ENCODE results near the gene EMP2. TPM values are rescaled to one million over a fixed set of nuclear protein-coding genes. Genes with fewer than 3 reads are reported as not detected.

EMP2 gene
- polyA plus RNA-seq, 1 donor from 2014 or later: 0.14 TPM

GRCh38 chr16:10590342-10590741 is 9.9 kb upstream of the EMP2 start:
- H3K4me2 ChIP-seq (ENCODE audit: low read length): no peak overlapping the region
- no peaks in the 10 kb centered on the region for H3K9me2 ChIP-seq (ENCODE audit: insufficient read depth, low read length)
- H3K36me3 ChIP-seq (ENCODE audit: insufficient read depth, low read length): no peaks in the 10 kb centered on the region
- H3K79me2 ChIP-seq (replicated peaks; ENCODE audit: insufficient read depth, low read length): no peaks in the 10 kb centered on the region
- H2AFZ ChIP-seq (ENCODE audit: low read depth, low read length): no peak overlapping the region
- no peaks in the 10 kb centered on the region for H3K27me3 ChIP-seq (ENCODE audit: insufficient read depth, low read depth, low read length)
- H3F3A ChIP-seq (ENCODE audit: insufficient read depth, low read length, poor library complexity, severe bottlenecking): no peaks in the 10 kb centered on the region
- H3K9me3 ChIP-seq (ENCODE audit: low read length): no peaks in the 10 kb centered on the region
- TF ChIP-seq RAD21 (conservative IDR thresholded peaks at IDR 0.05) (no peak), POLR2AphosphoS5 (IDR thresholded peaks at IDR 0.05) (no peak), EP300 (conservative IDR thresholded peaks at IDR 0.05; ENCODE audit: poor library complexity, severe bottlenecking) (no peak), EZH2 (IDR thresholded peaks at IDR 0.05; ENCODE audit: borderline replicate concordance, insufficient read depth, low read length, poor library complexity, severe bottlenecking) (no peak), MXI1 (conservative IDR thresholded peaks at IDR 0.05; ENCODE audit: poor library complexity, severe bottlenecking) (no peak), REST (IDR thresholded peaks at IDR 0.05; ENCODE audit: borderline replicate concordance) (no peak), CTCF (IDR thresholded peaks at IDR 0.05; ENCODE audit: poor library complexity, severe bottlenecking) (no peak), SMC3 (conservative IDR thresholded peaks at IDR 0.05; ENCODE audit: poor library complexity) (no peak), TAF1 (IDR thresholded peaks at IDR 0.05; ENCODE audit: low read depth) (no peak)
- H3K4me3 ChIP-seq (ENCODE audit: low read length): no peak overlapping the region
- H3K27ac ChIP-seq (ENCODE audit: low read length): no peak overlapping the region
- no peaks in the 10 kb centered on the region for H4K20me1 ChIP-seq (ENCODE audit: insufficient read depth)
- no peak overlapping the region for H3K9ac ChIP-seq (ENCODE audit: low read length)

- Histone ChIP-seq H3K27ac (ENCODE audit: low read length) (no peak overlapping the region), H3K9ac (ENCODE audit: low read length) (no peak overlapping the region), H3K36me3 (ENCODE audit: insufficient read depth, low read length) (no peaks in the 10 kb centered on the region), H3K9me2 (ENCODE audit: insufficient read depth, low read length) (no peaks in the 10 kb centered on the region), H3K4me3 (ENCODE audit: low read length) (no peak overlapping the region), H3K79me2 (replicated peaks; ENCODE audit: insufficient read depth, low read length) (no peaks in the 10 kb centered on the region), H3K27me3 (ENCODE audit: insufficient read depth, low read depth, low read length) (no peaks in the 10 kb centered on the region), H4K20me1 (ENCODE audit: insufficient read depth) (no peaks in the 10 kb centered on the region), H3K9me3 (ENCODE audit: low read length) (no peaks in the 10 kb centered on the region), H2AFZ (ENCODE audit: low read depth, low read length) (no peak overlapping the region), H3K4me2 (ENCODE audit: low read length) (no peak overlapping the region), H3F3A (ENCODE audit: insufficient read depth, low read length, poor library complexity, severe bottlenecking) (no peaks in the 10 kb centered on the region)
- TF ChIP-seq TAF1 (IDR thresholded peaks at IDR 0.05; ENCODE audit: low read depth) (no peak), CTCF (IDR thresholded peaks at IDR 0.05; ENCODE audit: poor library complexity, severe bottlenecking) (no peak)
Measured at GRCh38 chr16:10589109-10589508, 8.7 kb upstream of the EMP2 start.

Data from neural cell (in vitro differentiated cells).